ENCODE results near the gene RBM10. TPM values are rescaled to one million over a fixed set of nuclear protein-coding genes. Genes with fewer than 3 reads are reported as not detected.

RBM10 gene
- total and polyA plus RNA-seq, 2 experiments from 2014 or later = 39.5 to 101 TPM

GRCh38 chrX:47129899-47130358, 15.1 kb upstream of the RBM10 start (continued):
- TF ChIP-seq EZH2 (IDR thresholded peaks at IDR 0.05; ENCODE audit: low read depth, unreplicated experiment) = no peak
- TF ChIP-seq REST (IDR thresholded peaks at IDR 0.05; ENCODE audit: unreplicated experiment) = no peak
- TF ChIP-seq NANOG (IDR thresholded peaks at IDR 0.05; ENCODE audit: borderline replicate concordance) = no peak
- no peak for TF ChIP-seq ZNF331 (CRISPR knock-in tag; IDR thresholded peaks at IDR 0.05; ENCODE audit: low read depth)
- no peak for TF ChIP-seq EZH2phosphoT487 (IDR thresholded peaks at IDR 0.05; ENCODE audit: unreplicated experiment)

- Mint-ChIP-seq H3K36me3 (ENCODE audit: low read depth) (no peaks in the 10 kb centered on the region), H3K4me1 (no peaks in the 10 kb centered on the region), H3K27ac (no peak overlapping the region), H3K4me3 (no peak overlapping the region), H3K27me3 (ENCODE audit: insufficient read depth, low read depth, poor library complexity) (peaks cover 2% of the 10 kb centered on the region), H3K9me3 (no peaks in the 10 kb centered on the region)
- Histone ChIP-seq H3K36me3 (ENCODE audit: insufficient read depth) (no peaks in the 10 kb centered on the region), H3K4me1 (ENCODE audit: insufficient read depth) (no peaks in the 10 kb centered on the region), H3K4me2 (no peak overlapping the region), H2AFZ (no peak overlapping the region), H3K27ac (ENCODE audit: low read depth) (no peak overlapping the region), H3K4me3 (no peak overlapping the region), H4K20me1 (replicated peaks; ENCODE audit: insufficient read depth) (no peaks in the 10 kb centered on the region), H3F3A (replicated peaks; ENCODE audit: low read depth) (no peaks in the 10 kb centered on the region), H3K27me3 (ENCODE audit: insufficient read depth) (no peaks in the 10 kb centered on the region), H3K79me2 (replicated peaks; ENCODE audit: insufficient read depth) (no peaks in the 10 kb centered on the region), H3K9me2 (ENCODE audit: insufficient read depth) (no peaks in the 10 kb centered on the region)
- no peak for ATAC-seq
- TF ChIP-seq NANOG (IDR thresholded peaks at IDR 0.05; ENCODE audit: borderline replicate concordance) (no peak), ETS1 (IDR thresholded peaks at IDR 0.05) (no peak), STAT1 (IDR thresholded peaks at IDR 0.05; ENCODE audit: unreplicated experiment) (no peak), REST (IDR thresholded peaks at IDR 0.05; ENCODE audit: unreplicated experiment) (no peak), ZNF462 (CRISPR knock-in tag; IDR thresholded peaks at IDR 0.05) (no peak)
- DNase-seq (ENCODE audit: low spot score) = no peak
Observed at GRCh38 chrX:47133493-47133892, 11.5 kb upstream of the RBM10 start.

All from GM23338 (cell line).